GM12878 (cell line): ENCODE measurements around the gene ANAPC2. TPM values are rescaled to one million over a fixed set of nuclear protein-coding genes. Genes with fewer than 3 reads are reported as not detected.

Experiments
- ATF2 ChIP-seq: IDR thresholded peaks from 2 replicates; pipeline ENCODE4 v1.6.1; 2012; ENCODE audit warnings: low read length, inconsistent platforms
- CBFB ChIP-seq: IDR thresholded peaks from 2 replicates; pipeline ENCODE4 v1.6.1; 2016; ENCODE audit warnings: antibody characterized with exemption, low read depth
- E4F1 ChIP-seq: fragments of 450-650 bp; IDR thresholded peaks from 2 replicates; pipeline ENCODE4 v1.6.1; 2018; ENCODE audit warnings: borderline replicate concordance, mild to moderate bottlenecking; ENCODE audit not compliant: partially characterized antibody
- EED ChIP-seq: sonication (generic); IDR thresholded peaks from 2 replicates; pipeline ENCODE4 v1.6.1; 2016; ENCODE audit warnings: antibody characterized with exemption, low read depth
- HDGF ChIP-seq: fragments of 450-650 bp; IDR thresholded peaks from 2 replicates; pipeline ENCODE4 v1.6.1; 2016; ENCODE audit warnings: antibody characterized with exemption
- JUNB ChIP-seq: IDR thresholded peaks from 2 replicates; pipeline ENCODE4 v1.6.1; 2016; ENCODE audit warnings: antibody characterized with exemption, mild to moderate bottlenecking
- MEF2A ChIP-seq: IDR thresholded peaks from 2 replicates; pipeline ENCODE4 v1.6.1; 2011; ENCODE audit warnings: low read depth, mild to moderate bottlenecking, low read length, moderate library complexity; ENCODE audit not compliant: insufficient read depth
- PAX8 ChIP-seq: fragments of 450-650 bp; IDR thresholded peaks from 2 replicates; pipeline ENCODE4 v1.6.1; 2017; ENCODE audit warnings: mild to moderate bottlenecking, moderate library complexity
- RFX5 ChIP-seq: IDR thresholded peaks from 2 replicates; pipeline ENCODE4 v1.6.1; 2011; ENCODE audit warnings: low read depth, low read length, improper control_type of control experiment
- TCF3 ChIP-seq: IDR thresholded peaks from 2 replicates; pipeline ENCODE4 v1.6.1; 2012; ENCODE audit warnings: low read depth, mild to moderate bottlenecking, low read length, borderline replicate concordance; ENCODE audit not compliant: insufficient read depth
- ZSCAN29 ChIP-seq: fragments of 450-650 bp; IDR thresholded peaks from 2 replicates; pipeline ENCODE4 v1.6.1; 2017; ENCODE audit warnings: mild to moderate bottlenecking, moderate library complexity
- polyA plus RNA-seq, 11 experiments: library from polyadenylated mRNA; depleted of rRNA in 4 of 11; unstranded in 6 of 11; stranded (reverse) in 5 of 11; fragments of >200 nt; fragmentation: Nextera tagmentation in 4 of 11; fragmentation: Illumina TruSeq in 1 of 11; extraction: Ambion mirVana in 4 of 11; extraction: Trizol in 1 of 11; gene quantifications; 1 replicate in 1 of 11; 2 replicates in 10 of 11; pipeline versions ENCODE4 v1.2.1 to v1.2.3, GENCODE V29; 2011 to 2016; ENCODE audit warnings: inconsistent platforms in 2 of 11, missing spikeins in 2 of 11, low read depth in 1 of 11
- total RNA-seq, 4 experiments: library from RNA; depleted of rRNA in 3 of 4; stranded (reverse); fragments of >200 nt in 3 of 4; fragmentation: Illumina TruSeq in 1 of 4; extraction: Trizol in 1 of 4; gene quantifications; 2 replicates each; pipeline versions ENCODE4 v1.2.1 to v1.2.3, GENCODE V29; 2013 to 2021
- TF ChIP-seq, protein P1 (sequence below): fragments of 450-650 bp; IDR thresholded peaks from 2 replicates; pipeline ENCODE4 v1.6.1; 2017; ENCODE audit warnings: borderline replicate concordance
- TF ChIP-seq, protein P2 (sequence below): IDR thresholded peaks from 2 replicates; pipeline ENCODE4 v1.6.1; 2011; ENCODE audit warnings: mild to moderate bottlenecking, low read depth, low read length, moderate library complexity; ENCODE audit not compliant: insufficient replicate concordance

Gene ANAPC2
- total and polyA plus RNA-seq, 10 of the 15 experiments (the other 5 are each of a cell fraction or from before 2014, with no cell fraction given), result 0.03 to 65.2 (median 20.5) TPM

DNA sequence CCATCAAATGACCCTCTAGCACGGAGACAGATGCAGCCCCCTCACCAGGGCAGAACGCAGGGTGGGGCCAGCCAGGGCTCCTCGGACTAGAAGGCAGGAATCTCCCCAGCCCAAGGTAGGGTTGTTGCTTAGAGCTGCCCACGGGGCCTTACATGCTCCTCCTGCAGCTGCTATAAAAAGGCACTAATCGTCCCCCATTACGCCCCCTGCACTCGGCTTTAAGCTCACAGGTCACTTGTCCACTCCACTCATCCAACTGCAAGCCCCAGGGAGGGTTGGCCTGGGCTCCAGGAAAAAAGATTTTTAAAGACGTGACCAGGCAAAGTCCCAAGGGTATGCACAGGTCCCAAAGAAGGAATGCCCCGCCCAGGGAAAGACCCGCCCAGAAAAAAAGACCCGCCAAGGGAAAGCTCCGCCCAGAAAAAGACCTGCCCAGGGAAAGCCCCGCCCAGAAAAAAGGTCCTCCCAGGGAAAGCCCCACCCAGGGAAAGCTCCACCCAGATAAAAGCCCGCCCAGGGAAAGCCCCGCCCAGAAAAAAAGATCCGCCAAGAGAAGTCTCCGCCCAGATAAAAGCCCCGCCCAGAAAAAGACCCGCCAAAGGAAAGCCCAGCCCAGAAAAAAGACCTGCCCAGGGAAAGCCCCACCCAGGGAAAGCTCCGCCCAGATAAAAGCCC is 38.3 kb downstream of the ANAPC2 start (continued):
- TF ChIP-seq, protein P1, sequence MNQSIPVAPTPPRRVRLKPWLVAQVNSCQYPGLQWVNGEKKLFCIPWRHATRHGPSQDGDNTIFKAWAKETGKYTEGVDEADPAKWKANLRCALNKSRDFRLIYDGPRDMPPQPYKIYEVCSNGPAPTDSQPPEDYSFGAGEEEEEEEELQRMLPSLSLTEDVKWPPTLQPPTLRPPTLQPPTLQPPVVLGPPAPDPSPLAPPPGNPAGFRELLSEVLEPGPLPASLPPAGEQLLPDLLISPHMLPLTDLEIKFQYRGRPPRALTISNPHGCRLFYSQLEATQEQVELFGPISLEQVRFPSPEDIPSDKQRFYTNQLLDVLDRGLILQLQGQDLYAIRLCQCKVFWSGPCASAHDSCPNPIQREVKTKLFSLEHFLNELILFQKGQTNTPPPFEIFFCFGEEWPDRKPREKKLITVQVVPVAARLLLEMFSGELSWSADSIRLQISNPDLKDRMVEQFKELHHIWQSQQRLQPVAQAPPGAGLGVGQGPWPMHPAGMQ, result no peak
- TF ChIP-seq RFX5 (no peak), EED (no peak), CBFB (no peak), TCF3 (no peak), JUNB (no peak), MEF2A (no peak), HDGF (no peak), ATF2 (no peak), E4F1 (no peak), PAX8 (no peak), ZSCAN29 (no peak)
- TF ChIP-seq, protein P2, sequence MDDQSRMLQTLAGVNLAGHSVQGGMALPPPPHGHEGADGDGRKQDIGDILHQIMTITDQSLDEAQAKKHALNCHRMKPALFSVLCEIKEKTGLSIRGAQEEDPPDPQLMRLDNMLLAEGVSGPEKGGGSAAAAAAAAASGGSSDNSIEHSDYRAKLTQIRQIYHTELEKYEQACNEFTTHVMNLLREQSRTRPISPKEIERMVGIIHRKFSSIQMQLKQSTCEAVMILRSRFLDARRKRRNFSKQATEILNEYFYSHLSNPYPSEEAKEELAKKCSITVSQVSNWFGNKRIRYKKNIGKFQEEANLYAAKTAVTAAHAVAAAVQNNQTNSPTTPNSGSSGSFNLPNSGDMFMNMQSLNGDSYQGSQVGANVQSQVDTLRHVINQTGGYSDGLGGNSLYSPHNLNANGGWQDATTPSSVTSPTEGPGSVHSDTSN, result no peak
